T-cell (primary cell): ENCODE data around the gene CNNM3. TPM values are rescaled to one million over a fixed set of nuclear protein-coding genes. Genes with fewer than 3 reads are reported as not detected.
"Not testable (repeated sequence)": the region's sequence is repeated elsewhere in the genome, so short reads cannot be mapped to it uniquely, and the experiment has no call there.

ENCODE experiments used
- ATAC-seq, 4 experiments: fragments of 200-7000 bp in 3 of 4; fragments of 150-1000 bp in 1 of 4; cut with Tn5 transposase; replicated peaks in 1 of 4; 1 replicate in 3 of 4; 2 replicates in 1 of 4; pipeline ENCODE4 v1.10.0; 2021; ENCODE audit warnings: moderate library complexity in 3 of 4, mild to moderate bottlenecking in 2 of 4, moderate number of reproducible peaks in 1 of 4
- CTCF ChIA-PET, 2 donors: fragments of 300-600 bp; sonication (Branson Sonifier 250); formaldehyde crosslinking; loops; one replicate each; lab custom pipeline; 2022; ENCODE audit warnings: antibody characterized with exemption in 2 of 2; lab: Charles Lee
- POLR2A ChIA-PET, 2 donors: fragments of 300-600 bp; sonication (Branson Sonifier 250); formaldehyde crosslinking; loops; one replicate each; lab custom pipeline; 2022; ENCODE audit warnings: antibody characterized with exemption in 2 of 2; lab: Charles Lee
- DNase-seq, 35 experiments: peaks; one replicate each; pipeline versions ENCODE4 v3.0.0 to v3.0.0-alpha.2; 2013 to 2023
- H3K27ac ChIP-seq: one replicate; pipeline ENCODE4 v1.5.1; 2013; ENCODE audit warnings: low read length
- H3K27me3 ChIP-seq, 2 experiments: replicated peaks in 1 of 2; 1 replicate in 1 of 2; 2 replicates in 1 of 2; pipeline versions ENCODE4 v1.6.1 to v1.7.0; 2013; ENCODE audit warnings: low read length in 1 of 2, mixed read lengths in 1 of 2; ENCODE audit not compliant: control insufficient read depth in 2 of 2, insufficient read depth in 2 of 2; ENCODE audit errors: extremely low read depth in 1 of 2
- H3K36me3 ChIP-seq, 2 donors: 1 replicate in 1 of 2; 2 replicates in 1 of 2; pipeline versions ENCODE4 v1.6.1 to v1.7.0; 2013; ENCODE audit warnings: low read length in 1 of 2; ENCODE audit not compliant: control insufficient read depth in 2 of 2, insufficient read depth in 1 of 2; ENCODE audit errors: extremely low read depth in 1 of 2
- H3K4me1 ChIP-seq, 2 experiments: 1 replicate in 1 of 2; 2 replicates in 1 of 2; pipeline versions ENCODE4 v1.6.1 to v1.7.0; 2013; ENCODE audit warnings: low read length in 2 of 2, mixed read lengths in 1 of 2; ENCODE audit not compliant: insufficient read depth in 2 of 2, control insufficient read depth in 1 of 2; ENCODE audit errors: extremely low read depth in 1 of 2
- H3K4me3 ChIP-seq, 2 donors: 1 replicate in 1 of 2; 2 replicates in 1 of 2; pipeline versions ENCODE4 v1.5.1 to v1.7.0; 2013; ENCODE audit warnings: mild to moderate bottlenecking in 2 of 2, low read length in 1 of 2, moderate library complexity in 1 of 2; ENCODE audit not compliant: control insufficient read depth in 1 of 2; ENCODE audit errors: extremely low read depth in 1 of 2
- H3K9me3 ChIP-seq: 2 replicates; pipeline ENCODE4 v1.7.0; 2013
- H3K27ac Mint-ChIP-seq, 2 donors: one replicate each; pipeline ENCODE4 v1.8.0; 2020 to 2021; ENCODE audit warnings: mild to moderate bottlenecking in 2 of 2, mixed read lengths in 2 of 2
- H3K27me3 Mint-ChIP-seq, 2 donors: one replicate each; pipeline ENCODE4 v1.8.0; 2021 to 2022; ENCODE audit warnings: mixed read lengths in 2 of 2
- H3K36me3 Mint-ChIP-seq: one replicate; pipeline ENCODE4 v1.8.0; 2021; ENCODE audit warnings: mixed read lengths
- H3K4me1 Mint-ChIP-seq, 3 donors: one replicate each; pipeline ENCODE4 v1.8.0; 2020 to 2022; ENCODE audit warnings: mixed read lengths in 3 of 3, mild to moderate bottlenecking in 1 of 3
- H3K4me3 Mint-ChIP-seq, 3 donors: one replicate each; pipeline ENCODE4 v1.8.0; 2020 to 2022; ENCODE audit warnings: mild to moderate bottlenecking in 3 of 3, mixed read lengths in 3 of 3, moderate library complexity in 3 of 3
- H3K9me3 Mint-ChIP-seq, 3 donors: one replicate each; pipeline ENCODE4 v1.8.0; 2020 to 2022; ENCODE audit warnings: mixed read lengths in 3 of 3
- WGBS: methylation state at CpG from one replicate; pipeline ENCODE4 v1.1.5; 2013; ENCODE audit warnings: missing lambda C conversion rate; ENCODE audit not compliant: insufficient coverage; 5-methylcytosine and 5-hydroxymethylcytosine counted together
- total RNA-seq, 35 experiments: library from RNA in 6 of 35; stranded (reverse) in 6 of 35; fragments of 120-200 nt in 1 of 35; gene quantifications; one replicate each; pipeline versions ENCODE4 v1.2.1 to v1.2.4 and lab custom pipeline; 2013 to 2026

The CNNM3 gene
- total RNA-seq, 5 donors from 2014 or later (not counting 1 experiment from before 2014, with no cell fraction given), result 44.2 to 55.3 (median 48.0) TPM

- H3K27me3 Mint-ChIP-seq, H3K27me3 ChIP-seq, DNase-seq, H3K27ac ChIP-seq, H3K4me3 Mint-ChIP-seq, H3K9me3 Mint-ChIP-seq, H3K9me3 ChIP-seq, ATAC-seq, POLR2A ChIA-PET, H3K4me3 ChIP-seq: not testable (repeated sequence)
- peaks cover 40 to 48% (median 47%) of the 10 kb centered on the region in 3 donors for H3K4me1 Mint-ChIP-seq
- H3K36me3 ChIP-seq, result peaks cover 15 to 65% of the 10 kb centered on the region in 2 donors
- 100% methylated on average over 1 of the region's 4 CpGs for WGBS
- peaks cover 13% of the 10 kb centered on the region for H3K36me3 Mint-ChIP-seq
- peaks cover 20 to 60% of the 10 kb centered on the region in 2 experiments for H3K4me1 ChIP-seq
- CTCF ChIA-PET, result interaction anchor here (0.6 to 1.0 kb wide), 2 partner anchors 88 to 884 kb away, joined by 6 to 7 read pairs; no protein-coding TSS in a partner anchor
- H3K27ac Mint-ChIP-seq, result peak overlapping the region; percentile 21 to 48
Measured at GRCh38 chr2:96863056-96863455, 47.0 kb downstream of the CNNM3 start.

- Histone ChIP-seq H3K9me3 (no peaks in the 10 kb centered on the region), H3K4me3 (no peak overlapping the region), H3K27me3 (no peaks in the 10 kb centered on the region), H3K4me1 (peaks cover 20 to 58% of the 10 kb centered on the region in 2 experiments), H3K36me3 (peaks cover 15 to 65% of the 10 kb centered on the region in 2 donors), H3K27ac (no peak overlapping the region)
- Mint-ChIP-seq H3K36me3 (peaks cover 13% of the 10 kb centered on the region), H3K27me3 (no peaks in the 10 kb centered on the region), H3K4me1 (peaks cover 41 to 48% (median 47%) of the 10 kb centered on the region in 3 donors), H3K9me3 (no peaks in the 10 kb centered on the region), H3K27ac (peak overlapping the region in 1 of 2 donors; percentile 48), H3K4me3 (no peak overlapping the region)
- ATAC-seq, result no peak
- 97% methylated on average over 12 of the region's 19 CpGs for WGBS
- no peak for DNase-seq
- CTCF ChIA-PET, result interaction anchor here (0.6 to 1.0 kb wide), 2 partner anchors 87 to 884 kb away, joined by 6 to 7 read pairs; no protein-coding TSS in a partner anchor
- POLR2A ChIA-PET, result no interaction called here
Measured at GRCh38 chr2:96863575-96864342, 47.7 kb downstream of the CNNM3 start.

- no peak for ATAC-seq
Measured at GRCh38 chr2:96864343-96865091, 48.4 kb downstream of the CNNM3 start.

GRCh38 chr2:96865654-96866053, 49.6 kb downstream of the CNNM3 start:
- peaks cover 13% of the 10 kb centered on the region for H3K36me3 Mint-ChIP-seq
- no peaks in the 10 kb centered on the region for H3K9me3 Mint-ChIP-seq
- peak overlapping the region in 1 of 3 donors; percentile 10 for H3K4me3 Mint-ChIP-seq
- no peak for DNase-seq
- Histone ChIP-seq H3K27me3 (peaks cover 0 to 4% of the 10 kb centered on the region in 2 experiments), H3K36me3 (peaks cover 15 to 60% of the 10 kb centered on the region in 2 donors), H3K9me3 (no peaks in the 10 kb centered on the region), H3K4me3 (no peak overlapping the region), H3K4me1 (peaks cover 11 to 45% of the 10 kb centered on the region in 2 experiments), H3K27ac (no peak overlapping the region)
- POLR2A ChIA-PET, result interaction anchor here in 1 of 2 donors (0.5 kb wide), 1 partner anchor 90 kb away, joined by 4 read pairs; no protein-coding TSS in a partner anchor
- 85% methylated on average over 7 of the region's 16 CpGs for WGBS
- H3K27me3 Mint-ChIP-seq, result no peaks in the 10 kb centered on the region
- peak overlapping the region; percentile 36 to 69 for H3K27ac Mint-ChIP-seq
- CTCF ChIA-PET, result no interaction called here
- peaks cover 28 to 32% (median 31%) of the 10 kb centered on the region in 3 donors for H3K4me1 Mint-ChIP-seq
- ATAC-seq, result no peak

More at GRCh38 chr2:96864343-96865091, 48.4 kb downstream of the CNNM3 start:
- Mint-ChIP-seq H3K27ac (no peak overlapping the region), H3K4me1 (peaks cover 33 to 40% (median 39%) of the 10 kb centered on the region in 3 donors), H3K9me3 (no peaks in the 10 kb centered on the region), H3K4me3 (no peak overlapping the region), H3K36me3 (peaks cover 13% of the 10 kb centered on the region), H3K27me3 (no peaks in the 10 kb centered on the region)
- H3K4me1 ChIP-seq, result peaks cover 14 to 51% of the 10 kb centered on the region in 2 experiments
- 96% methylated on average over 17 of the region's 25 CpGs for WGBS
- POLR2A ChIA-PET, result interaction anchor here in 1 of 2 donors (0.6 kb wide), 1 partner anchor 46 kb away, joined by 6 read pairs; no protein-coding TSS in a partner anchor
- H3K4me3 ChIP-seq, result no peak overlapping the region
- H3K36me3 ChIP-seq, result peaks cover 15 to 65% of the 10 kb centered on the region in 2 donors
- CTCF ChIA-PET, result interaction anchor here in 1 of 2 donors (0.6 kb wide), 1 partner anchor 112 kb away, joined by 7 read pairs; no protein-coding TSS in a partner anchor
- H3K27me3 ChIP-seq, result no peaks in the 10 kb centered on the region
- no peaks in the 10 kb centered on the region for H3K9me3 ChIP-seq
- H3K27ac ChIP-seq, result no peak overlapping the region
- DNase-seq, result no peak

DNA sequence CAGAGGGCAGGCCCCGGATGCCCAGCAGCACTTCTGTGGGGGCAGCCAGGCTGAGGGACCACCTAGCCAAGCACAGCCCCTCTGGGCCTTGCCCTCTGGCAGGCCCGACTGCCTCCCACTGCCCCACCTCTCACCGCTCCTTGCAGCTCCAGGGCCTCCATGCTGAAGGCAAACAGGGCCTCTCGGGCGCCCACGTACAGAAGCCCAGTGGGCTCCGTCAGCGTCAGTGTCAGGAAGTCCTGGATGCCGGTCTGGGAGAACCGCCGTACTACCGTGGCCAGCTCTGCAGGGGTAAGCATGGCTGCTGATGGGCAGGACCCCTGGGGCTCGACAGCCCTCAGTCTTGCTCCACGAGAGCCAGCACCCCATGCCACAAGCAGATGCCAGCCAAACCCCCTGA, 50.1 kb downstream of the CNNM3 start:
- H3K9me3 Mint-ChIP-seq, result no peaks in the 10 kb centered on the region
- H3K36me3 ChIP-seq, result peaks cover 15 to 56% of the 10 kb centered on the region in 2 donors
- ChIA-PET CTCF (no interaction called here), POLR2A (interaction anchor here in 1 of 2 donors (0.5 kb wide), 1 partner anchor 91 kb away, joined by 4 read pairs; no protein-coding TSS in a partner anchor)
- H3K4me3 Mint-ChIP-seq, result peak overlapping the region in 1 of 3 donors; percentile 10
- H3K27me3 Mint-ChIP-seq, result no peaks in the 10 kb centered on the region
- WGBS, result 89% methylated on average over 10 of the region's 14 CpGs
- H3K27me3 ChIP-seq, result peaks cover 0 to 6% of the 10 kb centered on the region in 2 experiments
- DNase-seq (no peak), ATAC-seq (no peak)
- peak overlapping the region; percentile 13 for H3K27ac ChIP-seq
- no peaks in the 10 kb centered on the region for H3K9me3 ChIP-seq
- H3K27ac Mint-ChIP-seq, result peak overlapping the region in 1 of 2 donors; percentile 69
- H3K4me1 Mint-ChIP-seq, result peaks cover 33 to 36% (median 36%) of the 10 kb centered on the region in 3 donors
- H3K4me1 ChIP-seq, result peaks cover 13 to 45% of the 10 kb centered on the region in 2 experiments
- no peak overlapping the region for H3K4me3 ChIP-seq
- H3K36me3 Mint-ChIP-seq, result peaks cover 13% of the 10 kb centered on the region

GRCh38 chr2:96866586-96866985, 50.5 kb downstream of the CNNM3 start:
- no peaks in the 10 kb centered on the region for H3K9me3 Mint-ChIP-seq
- DNase-seq (no peak), ATAC-seq (no peak)
- Histone ChIP-seq H3K4me1 (peaks cover 14 to 44% of the 10 kb centered on the region in 2 experiments), H3K9me3 (no peaks in the 10 kb centered on the region), H3K27ac (peak overlapping the region; percentile 13), H3K36me3 (peaks cover 14 to 52% of the 10 kb centered on the region in 2 donors), H3K27me3 (peaks cover 0 to 6% of the 10 kb centered on the region in 2 experiments), H3K4me3 (no peak overlapping the region)
- POLR2A ChIA-PET, result interaction anchor here in 1 of 2 donors (1.0 kb wide), 1 partner anchor 29 kb away, joined by 3 read pairs; no protein-coding TSS in a partner anchor
- peaks cover 34 to 39% (median 36%) of the 10 kb centered on the region in 3 donors for H3K4me1 Mint-ChIP-seq
- H3K27ac Mint-ChIP-seq, result peak overlapping the region; percentile 66 to 86
- peak overlapping the region; percentile 34 to 86 (median 85) for H3K4me3 Mint-ChIP-seq
- 60% methylated on average over 1 of the region's 8 CpGs for WGBS
- H3K27me3 Mint-ChIP-seq, result no peaks in the 10 kb centered on the region
- CTCF ChIA-PET, result no interaction called here
- H3K36me3 Mint-ChIP-seq, result peaks cover 13% of the 10 kb centered on the region
